Suppressor macrophage (primary cell): ENCODE data around the gene SLC1A2.
"Not testable (repeated sequence)": the region's sequence is repeated elsewhere in the genome, so short reads cannot be mapped to it uniquely, and the experiment has no call there.

Experiments used
- DNase-seq, 4 experiments: peaks; one replicate each; pipeline ENCODE4 v3.0.0-alpha.2; 2020 to 2022

Gene SLC1A2

GRCh38 chr11:35241083-35241482, 178.3 kb downstream of the SLC1A2 start:
- DNase-seq: no peak

GRCh38 chr11:35239471-35240075, 179.8 kb downstream of the SLC1A2 start:
- peak; percentile 38 to 61 (median 54) for DNase-seq

- DNase-seq: no peak
Measured at GRCh38 chr11:35238882-35239281, 180.5 kb downstream of the SLC1A2 start.

GRCh38 chr11:35237860-35238715, 181.3 kb downstream of the SLC1A2 start:
- peak; percentile 38 to 67 (median 50) for DNase-seq

GRCh38 chr11:35237351-35237750, 182.0 kb downstream of the SLC1A2 start:
- DNase-seq: no peak

GRCh38 chr11:35236667-35237003, 182.7 kb downstream of the SLC1A2 start:
- DNase-seq: peak; percentile 71 to 89 (median 84)

GRCh38 chr11:35235936-35236666, 183.3 kb downstream of the SLC1A2 start:
- DNase-seq: peak in 1 of 4 experiments; percentile 25

- DNase-seq: no peak
Measured at GRCh38 chr11:35235498-35235897, 183.9 kb downstream of the SLC1A2 start.

GRCh38 chr11:35235157-35235468, 184.2 kb downstream of the SLC1A2 start:
- no peak for DNase-seq

GRCh38 chr11:35234460-35235156, 184.8 kb downstream of the SLC1A2 start:
- no peak for DNase-seq

GRCh38 chr11:35233518-35233917, 185.8 kb downstream of the SLC1A2 start:
- DNase-seq: peak in 2 of 4 experiments; percentile 6 to 31

- DNase-seq: no peak
Measured at GRCh38 chr11:35232891-35233330, 186.4 kb downstream of the SLC1A2 start.

- DNase-seq: no peak
Measured at GRCh38 chr11:35231076-35231860, 188.1 kb downstream of the SLC1A2 start.

GRCh38 chr11:35230388-35230787, 189.0 kb downstream of the SLC1A2 start:
- DNase-seq: no peak

- peak in 1 of 4 experiments; percentile 60 for DNase-seq
Measured at GRCh38 chr11:35228328-35228725, 191.0 kb downstream of the SLC1A2 start.

GRCh38 chr11:35227576-35228327, 191.6 kb downstream of the SLC1A2 start:
- DNase-seq: peak; percentile 75 to 93 (median 86)

GRCh38 chr11:35226756-35227155, 192.6 kb downstream of the SLC1A2 start:
- not testable (repeated sequence) for DNase-seq

GRCh38 chr11:35225946-35226520, 193.3 kb downstream of the SLC1A2 start:
- DNase-seq: no peak

GRCh38 chr11:35223991-35224390, 195.4 kb downstream of the SLC1A2 start:
- DNase-seq: no peak

- DNase-seq: no peak
Measured at GRCh38 chr11:35223371-35223796, 196.0 kb downstream of the SLC1A2 start.

GRCh38 chr11:35218956-35219355, 200.4 kb downstream of the SLC1A2 start:
- DNase-seq: no peak
